Measurements from ENCODE around the gene AKAP6. TPM values are rescaled to one million over a fixed set of nuclear protein-coding genes. Genes with fewer than 3 reads are reported as not detected.

The AKAP6 gene
- polyA plus RNA-seq, 3 donors, result 2.6 to 2.7 (median 2.6) TPM

DNA sequence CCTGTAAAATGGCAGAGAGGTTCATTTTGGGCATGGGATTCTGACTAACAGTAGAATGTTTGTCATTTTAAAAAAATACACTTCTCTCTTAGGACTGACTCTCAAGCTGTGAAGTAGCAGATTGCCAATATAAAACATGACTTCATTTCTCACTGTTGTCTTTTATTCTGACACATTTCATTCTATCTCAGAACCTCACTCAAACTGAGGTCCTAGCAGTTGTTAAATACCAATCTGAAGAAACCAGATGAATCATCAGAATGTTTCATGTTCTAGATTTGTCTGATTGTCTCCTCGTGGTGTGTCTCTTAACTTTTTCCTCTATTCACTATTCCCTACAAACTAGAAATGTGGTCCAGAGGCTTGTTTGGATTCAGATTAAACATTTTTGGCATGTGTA lies 333.1 kb downstream of the AKAP6 start:
- no peak for DNase-seq (ENCODE audit: extremely low read depth in 1 of 11, low read depth in 9 of 11, low spot score in 4 of 11)

DNA sequence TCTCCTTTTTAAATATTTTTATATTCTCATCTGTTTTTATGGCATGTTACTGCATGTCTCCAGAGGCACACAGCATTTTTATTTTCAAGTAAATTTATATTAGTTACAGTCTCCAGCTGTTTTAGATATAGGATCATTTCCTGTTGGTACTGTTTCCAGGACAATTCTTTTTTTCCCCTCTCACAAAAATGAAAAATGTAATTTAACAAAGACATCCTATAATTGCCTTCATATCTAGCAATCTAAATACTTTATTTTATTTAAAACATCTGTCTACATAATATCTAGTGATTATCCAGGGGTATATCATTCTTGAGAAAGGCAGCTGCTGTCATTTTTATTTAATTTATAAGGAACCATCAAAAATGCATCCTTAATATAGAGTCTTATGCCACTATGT lies 337.2 kb downstream of the AKAP6 start:
- peak in 1 of 11 donors; percentile 6 for DNase-seq (ENCODE audit: extremely low read depth in 1 of 11, low read depth in 9 of 11, low spot score in 4 of 11)

DNA sequence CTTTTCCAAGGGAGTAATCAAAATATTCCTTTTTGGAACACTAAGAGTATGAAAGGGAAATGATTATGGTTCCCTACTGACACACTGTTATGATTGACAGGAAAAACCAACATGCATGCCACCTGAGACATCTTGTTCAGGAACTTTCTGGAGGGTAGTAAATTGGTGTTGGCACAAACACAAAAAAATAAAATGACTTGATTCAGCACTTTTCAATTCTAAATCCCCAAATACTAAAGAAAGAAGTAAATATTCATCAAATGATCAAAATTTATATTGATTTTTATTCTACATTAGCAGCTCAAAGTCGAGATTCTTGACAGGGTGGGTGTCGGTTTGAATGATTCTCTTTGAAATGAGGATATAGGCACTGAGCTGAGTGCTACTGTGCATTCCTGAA lies 338.2 kb downstream of the AKAP6 start:
- no peak for DNase-seq (ENCODE audit: extremely low read depth in 1 of 11, low read depth in 9 of 11, low spot score in 4 of 11)

DNA sequence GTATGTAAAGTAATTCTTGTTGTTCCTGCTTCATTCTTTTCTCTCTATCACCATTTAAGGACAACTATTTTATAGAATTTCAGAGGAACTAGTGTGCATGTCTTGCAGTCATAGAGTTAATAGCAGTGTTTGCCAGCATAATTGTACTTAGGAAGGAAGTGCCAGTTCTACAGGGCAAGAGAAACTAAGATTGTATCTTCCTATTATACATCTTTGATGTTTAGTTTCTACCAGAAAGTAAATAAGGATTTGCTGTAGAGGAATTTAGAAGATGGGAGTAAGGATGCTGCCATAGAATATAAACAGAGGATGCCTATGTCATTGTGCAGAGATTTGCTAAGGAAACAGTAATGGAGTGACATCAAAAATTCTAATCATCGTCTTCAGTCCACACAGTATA lies 338.7 kb downstream of the AKAP6 start:
- DNase-seq (ENCODE audit: extremely low read depth in 1 of 11, low read depth in 9 of 11, low spot score in 4 of 11), result no peak

DNA sequence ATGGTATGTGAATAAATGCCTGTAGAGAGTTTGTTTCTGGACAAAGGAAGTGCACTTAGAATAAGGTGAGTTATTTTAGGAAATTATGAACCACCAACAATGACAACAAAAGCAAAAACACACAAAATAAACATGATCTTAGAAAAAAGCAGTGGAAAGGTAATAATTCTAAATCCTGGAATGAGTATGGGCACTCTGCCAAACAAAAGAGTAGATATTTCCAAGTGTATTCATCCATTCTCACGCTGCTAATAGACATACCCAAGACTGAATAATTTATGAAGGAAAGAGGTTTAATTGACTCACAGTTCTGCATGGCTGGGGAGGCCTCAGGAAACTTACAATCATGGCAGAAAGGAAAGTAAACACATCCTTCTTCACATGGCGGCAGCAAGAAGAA lies 340.3 kb downstream of the AKAP6 start:
- no peak for DNase-seq (ENCODE audit: extremely low read depth in 1 of 11, low read depth in 9 of 11, low spot score in 4 of 11)

DNA sequence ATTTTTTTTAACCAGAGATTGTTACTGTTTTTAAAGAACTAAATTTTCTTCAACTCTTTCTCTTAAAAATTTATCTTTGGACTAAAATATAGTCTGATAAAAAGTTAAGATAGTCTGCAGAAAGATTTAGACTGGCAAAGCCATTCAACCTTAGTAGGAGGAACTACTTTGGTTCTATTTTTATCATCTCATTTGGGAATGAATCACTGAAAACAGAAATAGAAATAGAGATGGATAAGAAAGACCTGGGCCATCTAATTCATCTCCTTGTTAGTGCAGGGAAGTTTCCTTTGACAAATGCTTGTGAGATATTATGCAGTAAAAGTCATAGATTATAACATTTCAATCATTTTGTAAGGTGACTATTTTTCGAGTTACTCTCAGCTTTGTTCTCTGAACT lies 346.3 kb downstream of the AKAP6 start:
- no peak for DNase-seq (ENCODE audit: extremely low read depth in 1 of 11, low read depth in 9 of 11, low spot score in 4 of 11)

DNA sequence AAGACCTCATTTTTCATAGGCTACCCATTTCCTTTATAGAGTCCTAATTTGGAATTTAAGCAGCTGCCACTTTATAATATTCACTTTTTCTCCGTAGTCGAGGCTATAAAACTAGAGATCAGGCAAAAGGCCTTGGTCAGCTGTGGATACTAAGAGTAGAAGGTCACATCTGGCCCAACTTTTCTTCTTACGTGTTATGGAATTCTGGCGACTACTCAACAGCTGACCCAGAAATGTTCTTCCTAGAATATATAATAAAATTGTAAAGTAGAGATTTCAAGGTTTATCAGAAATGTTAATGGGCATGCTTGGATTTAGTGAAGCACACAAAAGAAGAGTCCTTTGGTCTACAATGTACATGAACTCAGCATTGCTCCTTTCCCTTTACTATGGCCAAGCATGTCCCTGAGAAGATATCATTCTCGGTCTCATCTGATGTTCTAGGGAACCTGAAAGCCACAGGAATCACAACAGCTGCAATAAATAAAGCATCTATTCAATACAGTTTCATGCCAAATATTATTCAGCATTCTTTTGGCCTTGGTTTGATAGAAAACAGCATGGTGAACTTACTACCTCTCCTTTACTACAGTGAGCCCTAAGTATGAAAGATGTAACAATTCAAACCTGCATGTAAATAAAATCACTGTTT lies 348.2 kb downstream of the AKAP6 start:
- DNase-seq (ENCODE audit: extremely low read depth in 1 of 11, low read depth in 9 of 11, low spot score in 4 of 11), result no peak

DNA sequence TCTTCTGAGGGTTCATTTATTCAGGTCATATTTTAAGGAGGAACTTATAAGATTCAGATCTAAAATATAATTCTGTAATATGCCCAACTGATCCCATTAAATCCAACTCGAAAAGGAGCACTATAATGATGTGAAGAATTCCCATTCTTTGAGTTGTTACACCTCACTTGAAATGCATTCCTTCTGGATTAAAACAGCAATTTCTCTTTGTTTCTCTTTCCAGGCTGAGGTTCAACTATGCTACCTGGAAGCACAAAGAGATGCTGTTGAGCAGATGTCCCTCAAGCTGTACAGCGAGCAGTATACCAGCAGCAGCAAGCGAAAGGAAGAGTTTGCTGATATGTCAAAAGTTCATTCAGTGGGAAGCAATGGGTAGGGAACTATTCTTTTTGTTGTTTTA lies 349.0 kb downstream of the AKAP6 start:
- DNase-seq (ENCODE audit: extremely low read depth in 1 of 11, low read depth in 9 of 11, low spot score in 4 of 11), result no peak

DNA sequence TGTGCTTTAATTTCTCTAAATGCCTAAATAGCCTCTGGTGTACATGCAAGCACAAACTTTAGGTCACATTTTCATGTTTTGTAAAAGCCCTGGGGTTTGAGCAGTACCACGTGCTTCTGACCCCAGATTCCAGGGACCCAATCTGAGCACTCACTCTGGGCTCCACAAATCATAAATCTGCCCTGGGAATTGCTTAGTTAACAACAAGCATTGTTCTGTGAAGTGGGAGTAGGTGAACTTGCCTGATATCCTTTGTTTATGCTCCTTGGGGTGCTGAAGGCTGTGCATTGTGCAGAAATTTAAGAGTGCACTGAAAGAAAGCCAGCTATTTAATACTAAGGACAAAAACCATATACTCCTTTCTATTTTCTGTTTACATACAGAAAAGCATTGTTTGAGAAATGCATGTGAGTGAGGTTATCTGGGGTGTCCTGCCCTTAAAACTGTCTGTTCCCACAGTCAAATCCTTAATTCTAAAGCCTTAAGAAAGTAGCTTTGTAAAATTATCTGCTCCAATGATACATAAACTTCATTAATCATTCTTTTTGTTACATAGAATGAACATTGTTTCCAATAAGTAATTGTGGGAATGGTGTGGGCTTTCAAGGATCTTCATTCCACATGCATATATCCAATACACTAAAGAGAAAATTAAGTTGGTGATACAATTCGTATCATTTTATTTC lies 351.0 kb downstream of the AKAP6 start:
- no peak for DNase-seq (ENCODE audit: extremely low read depth in 1 of 11, low read depth in 9 of 11, low spot score in 4 of 11)

DNA sequence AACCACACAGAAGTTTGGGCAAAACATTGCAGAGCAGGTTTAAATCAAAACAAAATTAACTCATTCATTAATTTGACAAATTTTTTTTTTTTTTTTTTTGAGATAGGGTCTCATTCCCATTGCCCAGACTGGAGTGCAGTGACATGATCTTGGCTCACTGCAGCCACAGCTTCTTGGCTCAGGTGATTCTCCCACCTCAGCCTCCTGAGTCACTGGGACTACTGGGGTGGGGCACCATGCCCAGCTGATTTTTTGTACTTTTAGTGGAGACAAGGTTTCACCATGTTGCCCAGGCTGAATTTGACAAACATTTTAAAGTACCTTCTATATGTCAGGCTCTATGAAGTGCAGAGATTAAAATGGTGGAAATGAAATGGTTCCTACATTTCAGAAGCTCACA lies 352.5 kb downstream of the AKAP6 start:
- DNase-seq (ENCODE audit: extremely low read depth in 1 of 11, low read depth in 9 of 11, low spot score in 4 of 11), result no peak

DNA sequence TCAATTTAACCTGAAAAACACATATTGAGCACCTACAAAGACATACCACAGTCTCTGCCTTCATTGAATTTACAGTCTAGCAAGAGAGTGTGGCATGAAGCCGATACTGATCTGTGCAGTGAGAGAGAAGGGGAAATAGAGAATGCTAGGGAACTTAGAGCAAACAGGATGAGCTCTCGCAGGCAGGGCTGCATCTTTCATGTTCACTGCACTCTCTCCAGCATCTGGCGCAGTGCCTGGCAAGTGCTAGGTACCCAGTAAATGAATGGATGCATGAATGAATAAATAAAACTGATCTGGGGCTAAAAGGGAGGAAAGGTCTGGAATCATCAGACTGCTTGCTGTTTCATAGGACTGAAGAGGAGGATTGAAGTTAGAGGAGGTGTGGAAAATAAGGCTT lies 353.1 kb downstream of the AKAP6 start:
- no peak for DNase-seq (ENCODE audit: extremely low read depth in 1 of 11, low read depth in 9 of 11, low spot score in 4 of 11)

DNA sequence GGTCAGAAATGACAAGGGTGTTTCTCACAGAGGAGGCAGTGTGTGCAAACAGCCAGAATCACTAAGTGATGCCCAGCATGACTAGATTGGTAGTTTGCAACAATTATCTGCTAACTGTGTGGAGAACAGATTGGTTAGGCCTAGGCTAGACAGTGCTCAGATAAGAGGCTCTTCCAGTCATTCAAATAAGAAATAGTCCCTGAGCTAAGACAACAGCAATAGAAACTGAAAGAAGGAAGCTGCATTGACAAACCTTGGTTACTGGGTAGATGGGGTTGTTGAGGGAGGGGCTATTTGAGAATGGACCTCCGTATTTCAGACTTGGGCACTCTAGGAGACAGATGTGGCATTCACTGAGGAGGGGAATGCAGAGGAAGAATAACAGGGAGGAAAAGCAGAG lies 354.6 kb downstream of the AKAP6 start:
- DNase-seq (ENCODE audit: extremely low read depth in 1 of 11, low read depth in 9 of 11, low spot score in 4 of 11), result no peak

DNA sequence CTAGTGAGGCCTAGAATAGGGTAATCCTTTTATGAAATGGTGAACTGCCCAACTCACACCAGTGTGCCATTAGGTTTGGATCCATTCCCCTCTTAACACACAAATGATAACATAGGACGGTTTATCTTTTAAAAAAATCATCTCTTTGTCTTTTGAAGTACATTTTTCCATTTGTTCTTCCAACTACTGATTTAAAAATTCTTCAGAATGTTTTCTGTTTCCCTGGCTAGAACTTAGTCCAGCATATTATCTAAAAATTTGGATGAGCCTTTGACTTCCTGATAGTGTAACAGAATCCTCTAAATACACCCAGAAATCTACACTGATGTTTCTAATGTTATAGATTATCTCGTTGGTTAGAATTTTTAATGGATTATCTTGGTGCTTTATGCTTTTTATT lies 359.8 kb downstream of the AKAP6 start:
- no peak for DNase-seq (ENCODE audit: extremely low read depth in 1 of 11, low read depth in 9 of 11, low spot score in 4 of 11)

DNA sequence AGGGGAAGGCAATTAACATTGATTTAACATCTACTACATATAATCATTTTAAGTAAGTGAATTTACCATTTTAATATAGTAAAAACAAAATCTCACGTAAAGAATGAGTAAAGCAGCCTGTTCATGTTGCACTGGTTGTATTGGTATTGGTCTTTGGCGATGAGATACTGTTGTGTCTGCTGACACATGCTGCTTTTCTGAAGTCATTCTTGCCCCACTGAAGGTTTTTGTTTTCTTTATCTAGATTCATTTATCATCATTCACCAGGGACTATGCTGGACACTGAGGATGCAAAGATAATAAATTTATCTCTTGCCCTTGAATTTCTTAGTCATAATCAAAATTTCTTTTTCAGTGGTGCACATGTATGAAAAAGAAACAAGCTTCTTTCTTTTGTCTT lies 363.3 kb downstream of the AKAP6 start:
- no peak for DNase-seq (ENCODE audit: extremely low read depth in 1 of 11, low read depth in 9 of 11, low spot score in 4 of 11)

DNA sequence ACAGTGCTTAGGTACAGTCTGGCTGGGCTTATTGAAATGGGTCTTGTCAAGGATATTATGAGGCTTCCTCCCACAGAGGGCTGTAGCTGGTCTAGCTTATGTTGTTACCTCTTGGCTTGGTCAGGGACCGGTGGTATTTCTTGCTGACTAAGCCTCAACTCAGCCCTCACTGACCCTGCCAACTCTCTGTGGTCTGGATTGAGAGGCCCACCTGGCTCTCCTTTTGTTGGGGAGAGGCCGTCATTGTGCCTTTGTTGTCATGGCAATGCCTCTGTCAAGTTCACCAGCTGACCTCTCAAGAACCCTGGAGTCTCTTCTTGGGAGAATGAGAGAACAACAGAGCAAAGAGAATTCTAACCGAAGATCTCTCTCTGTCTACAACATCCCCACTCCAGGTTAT lies 364.0 kb downstream of the AKAP6 start:
- no peak for DNase-seq (ENCODE audit: extremely low read depth in 1 of 11, low read depth in 9 of 11, low spot score in 4 of 11)

DNA sequence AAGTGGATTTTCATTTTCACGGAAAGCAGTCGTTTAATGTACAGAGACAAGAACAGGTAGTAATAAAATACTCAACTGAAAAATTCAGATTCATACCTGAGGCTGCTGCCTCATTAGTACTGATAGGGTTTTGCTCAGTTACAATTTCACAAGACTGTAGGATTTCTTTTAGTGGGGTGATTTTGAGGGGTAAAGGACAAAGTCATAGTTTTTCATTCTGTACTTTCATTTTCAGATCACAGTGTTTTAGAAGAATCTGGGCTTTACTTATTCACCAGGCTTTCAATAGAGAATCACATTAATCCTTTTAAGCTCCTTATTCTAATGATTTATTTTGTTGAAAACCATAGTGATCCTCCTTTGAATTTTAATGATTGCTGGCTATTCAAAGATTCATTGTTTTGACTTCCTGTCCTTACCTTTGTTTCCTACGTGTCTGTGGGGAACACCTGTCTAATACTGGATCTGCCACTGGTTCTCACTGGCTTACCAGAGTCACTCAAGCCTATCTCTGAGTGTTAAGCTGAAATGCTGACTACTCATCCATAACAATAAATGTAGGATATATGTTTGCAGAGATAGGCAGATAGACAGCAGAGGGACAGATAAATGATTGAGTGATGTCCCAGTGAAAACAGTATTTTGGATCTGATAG lies 365.8 kb downstream of the AKAP6 start:
- no peak for DNase-seq (ENCODE audit: extremely low read depth in 1 of 11, low read depth in 9 of 11, low spot score in 4 of 11)

DNA sequence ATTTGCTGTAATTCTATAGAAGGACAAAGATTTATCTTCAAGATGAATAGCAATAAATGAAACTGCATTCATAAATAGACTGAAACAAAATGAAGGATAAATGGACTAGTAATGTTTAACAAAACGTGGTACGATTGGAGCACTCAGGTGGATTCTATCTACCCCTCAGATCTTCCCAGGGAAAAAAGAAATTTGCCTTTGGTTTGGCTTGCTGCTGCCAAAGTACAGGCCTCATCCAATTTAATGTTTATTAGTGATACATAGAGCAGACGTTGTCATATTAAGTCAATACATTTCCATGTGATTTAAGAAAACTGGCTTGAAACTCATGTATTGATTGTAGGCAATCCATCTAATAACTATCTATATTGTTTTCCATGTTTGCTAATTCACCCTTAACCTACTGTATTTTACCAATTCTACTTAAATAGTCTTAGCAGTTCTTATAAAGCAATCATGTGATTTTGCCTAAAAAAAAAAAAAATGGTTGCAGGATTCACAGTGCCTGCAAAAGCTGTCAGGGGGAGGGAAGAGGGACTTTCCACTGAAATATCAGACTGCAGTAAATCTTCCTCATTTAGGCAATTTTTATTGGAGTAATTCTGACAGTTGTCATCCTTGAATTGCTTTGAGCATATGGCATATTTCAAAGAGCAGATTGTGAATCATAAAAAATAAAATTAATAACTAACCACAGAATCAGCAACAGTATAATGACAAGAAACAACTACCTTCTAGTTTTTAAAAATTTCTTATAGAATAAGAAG lies 367.4 kb downstream of the AKAP6 start:
- DNase-seq (ENCODE audit: extremely low read depth in 1 of 11, low read depth in 9 of 11, low spot score in 4 of 11), result no peak

DNA sequence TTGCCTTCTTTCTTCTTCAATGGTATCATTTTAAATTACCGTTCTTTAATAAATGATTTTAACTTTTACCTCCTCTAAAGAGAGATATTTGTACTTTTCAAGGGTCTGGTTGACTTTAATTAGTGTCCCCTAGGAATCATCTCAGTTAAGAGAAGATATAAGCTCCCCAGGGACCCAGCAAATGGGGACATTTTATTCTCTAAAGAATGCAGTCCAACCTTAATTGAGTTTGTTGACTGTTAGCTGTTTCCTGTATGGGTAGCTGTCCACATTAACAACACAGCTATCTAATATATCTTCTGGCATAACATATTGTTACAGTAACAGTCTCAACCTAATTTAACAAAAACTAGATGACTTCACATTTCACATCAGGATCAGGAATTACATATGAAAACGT lies 368.0 kb downstream of the AKAP6 start:
- no peak for DNase-seq (ENCODE audit: extremely low read depth in 1 of 11, low read depth in 9 of 11, low spot score in 4 of 11)

DNA sequence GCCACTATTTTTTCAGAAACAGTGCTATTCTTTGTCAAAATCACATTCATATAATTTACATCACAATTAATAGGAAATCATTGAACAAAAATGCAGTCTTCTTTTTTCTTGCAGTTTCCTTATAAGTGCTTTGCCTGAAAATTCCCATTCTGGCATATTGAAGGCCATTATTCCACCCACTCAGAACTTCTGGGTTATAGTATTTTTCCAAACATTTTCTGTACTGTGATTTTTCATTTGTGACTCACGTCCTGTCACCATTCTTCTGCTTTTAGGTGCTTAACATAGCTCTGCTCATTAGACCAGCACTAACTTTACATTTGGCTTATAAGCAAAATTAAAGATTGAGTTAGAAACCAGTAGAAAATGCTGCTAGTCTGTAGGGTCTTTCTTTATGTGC lies 368.6 kb downstream of the AKAP6 start:
- DNase-seq (ENCODE audit: extremely low read depth in 1 of 11, low read depth in 9 of 11, low spot score in 4 of 11), result no peak

DNA sequence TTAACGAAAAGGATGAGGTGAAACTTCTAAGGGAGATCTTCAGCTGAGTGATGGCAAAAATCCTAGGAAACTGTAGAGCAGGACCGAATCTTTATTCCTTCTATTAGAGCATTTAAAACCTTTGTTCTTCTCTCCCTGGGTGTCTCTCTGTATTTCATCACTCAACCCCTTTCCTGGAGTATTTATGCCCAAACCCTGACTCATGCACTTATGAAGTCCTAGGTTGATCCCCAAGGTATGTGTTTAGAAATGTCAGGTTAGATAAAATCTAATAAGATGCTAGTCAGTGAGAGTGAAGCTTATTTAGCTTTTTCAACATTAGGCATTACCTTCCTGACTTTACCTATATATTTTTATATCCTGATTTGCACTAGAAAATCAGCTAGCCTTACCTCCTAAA lies 369.7 kb downstream of the AKAP6 start:
- no peak for DNase-seq (ENCODE audit: extremely low read depth in 1 of 11, low read depth in 9 of 11, low spot score in 4 of 11)
